Right ventricle myocardium superior (tissue), 1 donor: ENCODE measurements around the gene LYPD8. TPM values are rescaled to one million over a fixed set of nuclear protein-coding genes. Genes with fewer than 3 reads are reported as not detected.

Experiments used
- ATAC-seq: fragments of 200-7000 bp; cut with Tn5 transposase; one replicate; pipeline ENCODE4 v1.9.1; 2020; ENCODE audit warnings: mild to moderate bottlenecking; ENCODE audit not compliant: poor library complexity
- DNase-seq: peaks from one replicate; pipeline ENCODE4 v3.0.0-alpha.2; 2020
- intact Hi-C: fragments of 100-400 bp; cut with DNase I; formaldehyde crosslinking; loops from one replicate; pipeline ENCODE4 v1.11.2; 2022
- total RNA-seq: library from RNA; stranded (reverse); fragmentation: NEBNext Ultra II Directional; extraction: Animal tissue kit (Norgen Biotek cat#: 25700); gene quantifications from one replicate; pipeline ENCODE4 v1.2.1, GENCODE V29; 2021
- donor health status: DM: no; HTN: yes; CAD: no; lungs with severe emphysema.

The LYPD8 gene
- total RNA-seq, 1 donor from 2014 or later, result not detected

- DNase-seq (no peak), ATAC-seq (no peak)
- intact Hi-C loops, result no loop called here
These were observed 19.9 kb upstream of the LYPD8 start for GRCh38 chr1:248775441-248775840.

GRCh38 chr1:248759644-248760043, 4.1 kb upstream of the LYPD8 start:
- DNase-seq (no peak), ATAC-seq (no peak)
- intact Hi-C loops, result no loop called here

GRCh38 chr1:248758352-248758751, 2.8 kb upstream of the LYPD8 start:
- intact Hi-C loops, result no loop called here
- no peak for DNase-seq
- ATAC-seq, result no peak

GRCh38 chr1:248757784-248758195, 2.2 kb upstream of the LYPD8 start:
- intact Hi-C loops, result no loop called here
- ATAC-seq (no peak), DNase-seq (no peak)

- intact Hi-C loops, result no loop called here
- ATAC-seq (no peak), DNase-seq (no peak)
These were observed 1.1 kb upstream of the LYPD8 start for GRCh38 chr1:248756636-248757035.

GRCh38 chr1:248756151-248756550, 592 bp upstream of the LYPD8 start:
- intact Hi-C loops, result no loop called here
- no peak for DNase-seq
- ATAC-seq, result no peak

GRCh38 chr1:248753708-248754280, 1.8 kb downstream of the LYPD8 start:
- DNase-seq (no peak), ATAC-seq (no peak)
- intact Hi-C loops, result no loop called here

- intact Hi-C loops, result no loop called here
These were observed 2.4 kb downstream of the LYPD8 start for GRCh38 chr1:248753029-248753594.

GRCh38 chr1:248752161-248753028, 3.2 kb downstream of the LYPD8 start:
- no peak for ATAC-seq
- intact Hi-C loops, result no loop called here

More at GRCh38 chr1:248753029-248753594, 2.4 kb downstream of the LYPD8 start:
- DNase-seq (no peak), ATAC-seq (no peak)

GRCh38 chr1:248751635-248752034, 3.9 kb downstream of the LYPD8 start:
- intact Hi-C loops, result no loop called here
- DNase-seq (no peak), ATAC-seq (no peak)

More at GRCh38 chr1:248752161-248753028, 3.2 kb downstream of the LYPD8 start:
- DNase-seq, result no peak

GRCh38 chr1:248751142-248751541, 4.4 kb downstream of the LYPD8 start:
- intact Hi-C loops, result no loop called here
- ATAC-seq, result no peak
- DNase-seq, result no peak

GRCh38 chr1:248750496-248750895, 5.1 kb downstream of the LYPD8 start:
- ATAC-seq, result no peak
- intact Hi-C loops, result no loop called here
- no peak for DNase-seq

GRCh38 chr1:248748211-248748610, 7.3 kb downstream of the LYPD8 start:
- DNase-seq (no peak), ATAC-seq (no peak)
- intact Hi-C loops, result no loop called here

GRCh38 chr1:248740876-248741275, 14.7 kb downstream of the LYPD8 start:
- DNase-seq, result no peak
- intact Hi-C loops, result no loop called here
- ATAC-seq, result no peak

GRCh38 chr1:248739572-248740205, 15.9 kb downstream of the LYPD8 start:
- no peak for DNase-seq
- intact Hi-C loops, result no loop called here
- no peak for ATAC-seq

- ATAC-seq (no peak), DNase-seq (no peak)
- intact Hi-C loops, result no loop called here
These were observed 18.1 kb downstream of the LYPD8 start for GRCh38 chr1:248737457-248737856.

- intact Hi-C loops, result no loop called here
- DNase-seq (no peak), ATAC-seq (no peak)
These were observed 18.6 kb downstream of the LYPD8 start for GRCh38 chr1:248736977-248737376.

- DNase-seq, result no peak
- intact Hi-C loops, result no loop called here
- ATAC-seq, result no peak
These were observed 22.0 kb downstream of the LYPD8 start for GRCh38 chr1:248733566-248733965.

- ATAC-seq (no peak), DNase-seq (no peak)
- intact Hi-C loops, result no loop called here
These were observed 24.8 kb downstream of the LYPD8 start for GRCh38 chr1:248730507-248731335.
